MM.1S (cell line): ENCODE data around the gene ACER1.
"Not testable (repeated sequence)": the region's sequence is repeated elsewhere in the genome, so short reads cannot be mapped to it uniquely, and the experiment has no call there.

Experiments used
- EZH2 ChIP-seq: fragments of 300-600 bp; sonication (generic); optimal IDR thresholded peaks from 2 replicates; pipeline ENCODE3; 2017; ENCODE audit warnings: low read depth, mild to moderate bottlenecking, antibody characterized with exemption, low read length, mixed read lengths
- EZH2phosphoT487 ChIP-seq: fragments of 300-600 bp; sonication (generic); IDR thresholded peaks from 2 replicates; pipeline ENCODE4 v1.6.1; 2018; ENCODE audit warnings: antibody characterized with exemption, low read length
- TF ChIP-seq, protein P1 (sequence below): fragments of 300-600 bp; sonication (generic); IDR thresholded peaks from 2 replicates; pipeline ENCODE4 v1.5.1; 2016; ENCODE audit warnings: antibody characterized with exemption, low read length, mixed read lengths

DNA sequence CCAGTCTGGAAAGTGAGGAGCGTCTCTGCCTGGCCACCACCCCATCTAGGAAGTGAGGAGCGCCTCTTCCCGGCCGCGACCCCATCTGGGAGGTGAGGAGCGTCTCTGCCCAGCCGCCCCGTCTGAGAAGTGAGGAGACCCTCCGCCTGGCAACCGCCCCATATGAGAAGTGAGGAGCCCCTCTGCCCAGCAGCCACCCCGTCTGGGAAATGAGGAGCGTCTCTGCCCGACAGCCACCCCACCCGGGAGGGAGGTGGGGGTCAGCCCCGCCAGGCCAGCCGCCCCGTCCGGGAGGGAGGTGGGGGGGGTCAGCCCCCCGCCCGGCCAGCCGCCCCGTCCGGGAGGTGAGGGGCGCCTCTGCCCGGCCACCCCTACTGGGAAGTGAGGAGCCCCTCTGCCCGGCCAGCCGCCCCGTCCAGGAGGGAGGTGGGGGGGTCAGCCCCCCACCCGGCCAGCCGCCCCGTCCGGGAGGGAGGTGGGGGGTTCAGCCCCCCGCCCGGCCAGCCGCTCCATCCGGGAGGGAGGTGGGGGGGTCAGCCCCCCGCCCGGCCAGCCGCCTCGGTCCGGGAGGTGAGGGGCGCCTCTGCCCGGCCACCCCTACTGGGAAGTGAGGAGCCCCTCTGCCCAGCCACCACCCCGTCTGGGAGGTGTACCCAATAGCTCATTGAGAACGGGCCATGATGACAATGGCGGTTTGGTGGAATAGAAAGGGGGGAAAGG, 22.1 kb upstream of the ACER1 start:
- not testable (repeated sequence) for TF ChIP-seq EZH2phosphoT487, EZH2
- TF ChIP-seq, protein P1, sequence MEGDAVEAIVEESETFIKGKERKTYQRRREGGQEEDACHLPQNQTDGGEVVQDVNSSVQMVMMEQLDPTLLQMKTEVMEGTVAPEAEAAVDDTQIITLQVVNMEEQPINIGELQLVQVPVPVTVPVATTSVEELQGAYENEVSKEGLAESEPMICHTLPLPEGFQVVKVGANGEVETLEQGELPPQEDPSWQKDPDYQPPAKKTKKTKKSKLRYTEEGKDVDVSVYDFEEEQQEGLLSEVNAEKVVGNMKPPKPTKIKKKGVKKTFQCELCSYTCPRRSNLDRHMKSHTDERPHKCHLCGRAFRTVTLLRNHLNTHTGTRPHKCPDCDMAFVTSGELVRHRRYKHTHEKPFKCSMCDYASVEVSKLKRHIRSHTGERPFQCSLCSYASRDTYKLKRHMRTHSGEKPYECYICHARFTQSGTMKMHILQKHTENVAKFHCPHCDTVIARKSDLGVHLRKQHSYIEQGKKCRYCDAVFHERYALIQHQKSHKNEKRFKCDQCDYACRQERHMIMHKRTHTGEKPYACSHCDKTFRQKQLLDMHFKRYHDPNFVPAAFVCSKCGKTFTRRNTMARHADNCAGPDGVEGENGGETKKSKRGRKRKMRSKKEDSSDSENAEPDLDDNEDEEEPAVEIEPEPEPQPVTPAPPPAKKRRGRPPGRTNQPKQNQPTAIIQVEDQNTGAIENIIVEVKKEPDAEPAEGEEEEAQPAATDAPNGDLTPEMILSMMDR, result not testable (repeated sequence)
